Measurements from ENCODE around the gene NHERF2.
"Not testable (repeated sequence)": the region's sequence is repeated elsewhere in the genome, so short reads cannot be mapped to it uniquely, and the experiment has no call there.

NHERF2 gene

GRCh38 chr16:2008009-2008526 lies 18.6 kb upstream of the NHERF2 start:
- no peak for DNase-seq

GRCh38 chr16:2008631-2009163 lies 18.0 kb upstream of the NHERF2 start:
- no peak for DNase-seq

- DNase-seq: no peak
Observed at GRCh38 chr16:2009164-2009711, 17.5 kb upstream of the NHERF2 start.

- peak; percentile 43 for DNase-seq
Observed at GRCh38 chr16:2009791-2010510, 16.8 kb upstream of the NHERF2 start, which contains the start of gene ZNF598. ZNF598 (minus strand) TSS chr16:2009821.

DNA sequence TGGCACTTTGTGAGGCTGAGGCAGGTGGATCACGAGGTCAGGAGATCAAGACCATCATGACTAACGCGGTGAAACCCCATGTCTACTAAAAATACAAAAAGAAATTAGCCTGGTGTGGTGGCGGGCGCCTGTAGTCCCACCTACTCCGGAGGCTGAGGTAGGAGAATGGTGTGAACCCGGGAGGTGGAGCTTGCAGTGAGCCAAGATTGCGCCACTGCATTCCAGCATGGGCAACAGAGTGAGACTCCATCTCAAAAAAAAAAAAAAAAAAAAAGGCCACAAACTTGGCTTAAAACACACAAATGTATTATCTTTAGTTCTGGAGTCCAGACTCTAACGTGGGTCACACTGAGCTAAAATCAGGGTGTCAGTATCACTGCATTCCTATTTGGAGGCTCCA lies 15.0 kb upstream of the NHERF2 start:
- DNase-seq: not testable (repeated sequence)

- no peak for DNase-seq
Observed at GRCh38 chr16:2013527-2013926, 13.2 kb upstream of the NHERF2 start.

GRCh38 chr16:2015117-2015946 lies 11.4 kb upstream of the NHERF2 start:
- DNase-seq: no peak

DNA sequence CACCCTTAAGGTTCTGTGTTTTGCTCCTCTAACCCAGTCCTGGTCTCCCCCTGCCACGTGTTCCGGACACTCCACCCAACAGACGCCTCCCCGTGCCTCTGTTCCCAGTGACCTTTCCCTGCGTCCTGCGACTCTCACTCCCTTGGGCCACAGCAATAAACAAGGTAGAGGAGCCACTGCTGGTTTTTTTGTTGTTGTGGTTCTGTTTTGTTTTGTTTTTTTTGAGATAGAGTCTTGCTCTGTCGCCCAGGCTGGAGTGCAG lies 10.8 kb upstream of the NHERF2 start:
- DNase-seq: no peak

DNA sequence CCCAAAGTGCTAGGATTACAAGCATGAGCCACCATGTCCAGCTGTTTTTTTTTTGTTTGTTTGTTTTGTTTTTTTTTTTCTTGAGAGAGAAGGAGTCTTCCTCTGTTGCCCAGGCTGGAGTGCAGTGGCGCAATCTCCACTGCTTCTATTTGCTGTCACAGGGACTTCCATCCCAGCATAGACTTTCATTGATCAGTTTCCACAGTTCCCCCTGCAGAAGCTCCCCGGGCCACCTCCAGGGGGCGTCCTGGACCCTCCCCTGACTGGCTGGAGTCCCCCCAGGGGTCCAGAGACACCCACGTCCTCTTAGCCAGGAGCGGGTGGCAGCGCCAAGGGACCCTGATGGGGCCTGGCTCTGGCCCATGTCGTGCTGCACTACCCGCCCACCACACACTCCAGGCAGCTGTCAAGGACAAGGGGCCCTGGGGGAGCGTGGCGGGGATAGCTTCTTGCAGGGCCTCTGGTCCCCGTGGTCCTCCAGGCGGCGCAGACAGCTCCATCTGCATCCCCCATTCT lies 10.2 kb upstream of the NHERF2 start:
- no peak for DNase-seq

DNA sequence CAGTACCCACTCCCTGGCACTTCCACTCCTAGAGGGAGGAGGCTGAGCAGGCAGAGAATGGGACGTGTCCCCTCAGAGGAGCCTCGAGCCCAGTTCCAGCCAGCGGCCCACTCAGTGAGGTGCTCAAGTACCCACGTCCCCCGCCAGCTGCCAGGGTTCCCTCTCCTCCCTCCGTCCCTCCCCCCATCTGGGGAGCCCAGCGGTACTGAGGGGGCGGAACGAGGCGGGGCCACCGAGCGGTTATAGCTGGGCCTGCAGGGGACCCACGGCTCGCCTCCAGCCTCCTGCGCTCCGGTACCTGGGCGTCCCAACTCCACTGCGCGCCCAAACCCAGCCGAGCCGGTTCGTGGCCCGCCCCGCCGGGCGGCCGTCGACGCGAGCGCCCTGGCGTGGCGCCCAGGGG lies 7.2 kb upstream of the NHERF2 start, which contains the start of gene NPW:
Gene NPW, plus strand, starts transcription at position 268 of the 403 bp plus-strand sequence.
- DNase-seq: peak; percentile 51

DNA sequence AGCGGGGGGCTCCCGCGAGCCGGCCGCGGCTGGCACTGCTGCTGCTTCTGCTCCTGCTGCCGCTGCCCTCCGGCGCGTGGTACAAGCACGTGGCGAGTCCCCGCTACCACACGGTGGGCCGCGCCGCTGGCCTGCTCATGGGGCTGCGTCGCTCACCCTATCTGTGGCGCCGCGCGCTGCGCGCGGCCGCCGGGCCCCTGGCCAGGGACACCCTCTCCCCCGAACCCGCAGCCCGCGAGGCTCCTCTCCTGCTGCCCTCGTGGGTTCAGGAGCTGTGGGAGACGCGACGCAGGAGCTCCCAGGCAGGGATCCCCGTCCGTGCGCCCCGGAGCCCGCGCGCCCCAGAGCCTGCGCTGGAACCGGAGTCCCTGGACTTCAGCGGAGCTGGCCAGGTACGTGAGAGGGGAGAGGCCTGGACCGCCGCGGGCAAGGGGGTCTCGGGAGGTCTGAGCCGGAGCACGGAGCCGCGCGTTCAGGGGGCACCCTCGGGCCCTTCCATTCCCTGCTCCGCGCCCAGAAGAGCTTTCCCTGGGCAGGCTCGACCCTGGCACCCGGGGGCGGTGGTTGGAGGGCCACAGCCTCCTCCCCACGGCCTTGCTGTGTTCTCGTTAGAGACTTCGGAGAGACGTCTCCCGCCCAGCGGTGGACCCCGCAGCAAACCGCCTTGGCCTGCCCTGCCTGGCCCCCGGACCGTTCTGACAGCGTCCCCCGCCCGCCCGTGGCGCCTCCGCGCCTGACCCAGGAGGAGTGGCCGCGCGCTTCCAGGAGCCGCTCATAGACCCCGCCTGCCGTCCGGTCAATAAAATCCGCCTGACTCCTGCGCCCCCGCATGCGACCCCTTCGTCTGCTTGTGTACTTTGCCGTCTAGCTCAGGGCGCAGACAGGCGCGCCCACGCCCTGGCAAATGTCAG lies 6.5 kb upstream of the NHERF2 start:
- no peak for DNase-seq

- no peak for DNase-seq
Observed at GRCh38 chr16:2022723-2023091, 4.0 kb upstream of the NHERF2 start.

GRCh38 chr16:2023092-2024031 lies 3.3 kb upstream of the NHERF2 start:
- DNase-seq: peak; percentile 85

- DNase-seq: no peak
Observed at GRCh38 chr16:2024032-2024420, 2.7 kb upstream of the NHERF2 start.

GRCh38 chr16:2025251-2025650 lies 1.5 kb upstream of the NHERF2 start:
- DNase-seq: no peak

GRCh38 chr16:2025878-2026460 lies 733 bp upstream of the NHERF2 start:
- no peak for DNase-seq

GRCh38 chr16:2027024-2028010 lies 615 bp downstream of the NHERF2 start:
- peak; percentile 19 for DNase-seq

GRCh38 chr16:2028146-2028545 lies 1.4 kb downstream of the NHERF2 start:
- DNase-seq: no peak

DNA sequence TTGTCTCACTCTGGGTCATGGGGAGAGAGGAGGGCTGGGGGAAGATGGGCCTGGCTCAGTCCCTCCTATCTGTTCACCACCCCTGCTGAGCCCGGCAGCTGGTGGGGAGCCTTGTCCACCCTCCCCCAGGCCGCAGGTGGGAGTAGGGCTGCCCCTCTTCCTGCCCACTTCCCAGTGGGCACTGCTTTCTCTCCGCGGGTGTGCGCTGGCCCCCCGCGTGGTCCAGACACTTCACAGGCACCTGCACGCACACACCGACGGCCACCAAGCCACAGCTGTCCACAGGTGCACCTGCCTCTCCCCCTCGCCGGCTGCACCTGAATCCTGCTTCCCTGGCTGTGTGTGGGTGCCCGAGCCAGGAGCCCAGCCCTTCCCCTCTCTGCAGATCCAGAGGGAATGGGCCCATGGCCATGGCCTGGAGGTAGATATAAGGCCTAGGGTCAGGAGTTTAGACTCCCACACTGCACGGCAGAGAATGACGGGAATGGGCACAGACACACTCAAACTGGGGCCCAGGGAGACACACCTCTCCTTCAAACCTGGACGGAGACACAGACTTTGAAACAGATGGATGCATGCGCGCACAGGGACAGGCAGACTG lies 2.0 kb downstream of the NHERF2 start:
- DNase-seq: no peak
